Lower leg skin (tissue), 4 donors: ENCODE results near the gene PDRG1. TPM values are rescaled to one million over a fixed set of nuclear protein-coding genes. Genes with fewer than 3 reads are reported as not detected.
"Not testable (repeated sequence)": the region's sequence is repeated elsewhere in the genome, so short reads cannot be mapped to it uniquely, and the experiment has no call there.

Experiments
- DNase-seq, 2 donors: peaks; one replicate each; pipeline ENCODE4 v3.0.0-alpha.2; 2019; ENCODE audit warnings: low spot score in 2 of 2
- H3K4me3 ChIP-seq: fragments of 200-600 bp; sonication (generic); 2 replicates; pipeline ENCODE4 v1.5.1; 2017; ENCODE audit warnings: mild to moderate bottlenecking, low read depth; ENCODE audit not compliant: poor library complexity, severe bottlenecking
- POLR2A ChIP-seq, 2 donors: fragments of 450-650 bp; IDR thresholded peaks; one replicate each; pipeline ENCODE4 v1.6.1; 2016 to 2017; ENCODE audit warnings: antibody characterized with exemption in 2 of 2, mild to moderate bottlenecking in 1 of 2, moderate library complexity in 1 of 2
- WGBS, 2 donors: methylation state at CpG; one replicate each; pipeline ENCODE4 v1.1.5; 2018; 5-methylcytosine and 5-hydroxymethylcytosine counted together
- intact Hi-C: fragments of 100-400 bp; cut with DNase I; formaldehyde crosslinking; loops from one replicate; pipeline ENCODE4 v1.15.0; 2023; ENCODE audit warnings: low total_unique reads
- total RNA-seq, 4 donors: library from RNA; depleted of rRNA; stranded (reverse); fragments of >200 nt; gene quantifications; one replicate each; pipeline ENCODE4 v1.1.0, GENCODE V29; 2016
- TF ChIP-seq, protein P1 (sequence below), 3 donors: fragments of 450-650 bp; IDR thresholded peaks; one replicate each; pipeline ENCODE4 v1.5.1; 2016; ENCODE audit warnings: antibody characterized with exemption in 3 of 3, mild to moderate bottlenecking in 3 of 3, moderate library complexity in 2 of 3

The PDRG1 gene
- total RNA-seq, 4 donors from 2014 or later = 10.9 to 18.0 (median 13.0) TPM

- no peak for TF ChIP-seq POLR2A (IDR thresholded peaks at IDR 0.05)
- DNase-seq = no peak
- WGBS, 2 donors = 89 to 94% methylated on average over 2 of the region's 2 CpGs
- H3K4me3 ChIP-seq = no peak overlapping the region
- intact Hi-C loops = no loop called here
These were observed 25.4 kb downstream of the PDRG1 start for GRCh38 chr20:31926493-31926892.

- intact Hi-C loops = no loop called here
- TF ChIP-seq POLR2A (IDR thresholded peaks at IDR 0.05) = no peak
- TF ChIP-seq, protein P1, sequence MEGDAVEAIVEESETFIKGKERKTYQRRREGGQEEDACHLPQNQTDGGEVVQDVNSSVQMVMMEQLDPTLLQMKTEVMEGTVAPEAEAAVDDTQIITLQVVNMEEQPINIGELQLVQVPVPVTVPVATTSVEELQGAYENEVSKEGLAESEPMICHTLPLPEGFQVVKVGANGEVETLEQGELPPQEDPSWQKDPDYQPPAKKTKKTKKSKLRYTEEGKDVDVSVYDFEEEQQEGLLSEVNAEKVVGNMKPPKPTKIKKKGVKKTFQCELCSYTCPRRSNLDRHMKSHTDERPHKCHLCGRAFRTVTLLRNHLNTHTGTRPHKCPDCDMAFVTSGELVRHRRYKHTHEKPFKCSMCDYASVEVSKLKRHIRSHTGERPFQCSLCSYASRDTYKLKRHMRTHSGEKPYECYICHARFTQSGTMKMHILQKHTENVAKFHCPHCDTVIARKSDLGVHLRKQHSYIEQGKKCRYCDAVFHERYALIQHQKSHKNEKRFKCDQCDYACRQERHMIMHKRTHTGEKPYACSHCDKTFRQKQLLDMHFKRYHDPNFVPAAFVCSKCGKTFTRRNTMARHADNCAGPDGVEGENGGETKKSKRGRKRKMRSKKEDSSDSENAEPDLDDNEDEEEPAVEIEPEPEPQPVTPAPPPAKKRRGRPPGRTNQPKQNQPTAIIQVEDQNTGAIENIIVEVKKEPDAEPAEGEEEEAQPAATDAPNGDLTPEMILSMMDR (IDR thresholded peaks at IDR 0.05) = no peak
- H3K4me3 ChIP-seq = no peak overlapping the region
- no peak for DNase-seq
- WGBS, 2 donors = 58 to 60% methylated on average over 9 of the region's 9 CpGs
These were observed 26.2 kb downstream of the PDRG1 start for GRCh38 chr20:31925631-31926030.

GRCh38 chr20:31924561-31924960 is 27.3 kb downstream of the PDRG1 start:
- TF ChIP-seq, protein P1 (IDR thresholded peaks at IDR 0.05) = no peak
- TF ChIP-seq POLR2A (IDR thresholded peaks at IDR 0.05) = no peak
- no peak for DNase-seq
- 82 to 94% methylated on average over 8 of the region's 8 CpGs for WGBS, 2 donors
- intact Hi-C loops = no loop called here
- no peak overlapping the region for H3K4me3 ChIP-seq

DNA sequence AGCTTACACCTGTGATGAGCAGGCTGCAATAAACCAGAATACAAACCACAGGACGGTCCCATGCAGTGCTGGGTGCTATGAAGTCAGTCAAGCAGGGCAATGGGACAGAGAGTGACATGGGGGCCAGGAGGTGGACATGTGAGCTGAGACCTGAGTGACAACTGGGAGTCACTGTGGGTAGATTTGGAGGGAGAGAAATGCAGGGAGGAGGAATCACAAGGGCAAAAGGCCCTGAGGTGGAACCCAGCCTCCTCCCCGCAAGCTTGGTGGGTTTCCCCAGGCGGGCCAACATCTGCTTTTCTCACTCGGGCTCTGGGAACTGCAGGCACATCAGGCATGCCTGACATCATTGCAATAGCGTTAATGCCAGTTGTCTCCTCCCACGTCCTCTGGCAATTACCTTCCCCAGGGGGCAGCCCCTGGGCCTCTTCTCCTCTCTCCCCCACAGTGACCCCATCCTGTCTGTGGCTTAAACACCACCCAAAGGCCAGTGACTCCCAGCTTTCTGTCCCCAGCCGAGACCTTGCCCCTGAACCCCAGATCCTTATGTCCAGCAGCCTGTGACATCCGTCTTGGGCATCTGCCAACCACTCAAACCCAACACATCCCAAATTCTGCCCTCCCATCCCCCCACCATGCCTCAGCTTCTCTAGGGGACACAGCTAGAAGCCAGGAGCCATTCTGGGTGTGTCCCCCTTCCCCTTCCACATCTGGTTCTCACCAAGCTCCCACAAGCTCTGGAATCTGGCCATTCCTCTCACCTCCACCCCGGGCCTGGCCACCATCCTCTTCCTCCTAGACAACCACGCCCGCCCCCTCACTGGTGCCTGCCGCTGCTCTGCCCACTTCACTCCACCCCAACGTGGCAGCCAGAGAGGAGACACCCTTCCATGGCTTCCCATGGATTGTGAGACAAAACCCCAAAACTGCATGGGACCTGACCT is 28.2 kb downstream of the PDRG1 start:
- intact Hi-C loops = no loop called here
- WGBS, 2 donors = 34 to 41% methylated on average over 13 of the region's 13 CpGs
- no peak overlapping the region for H3K4me3 ChIP-seq
- no peak for TF ChIP-seq POLR2A (IDR thresholded peaks at IDR 0.05)
- TF ChIP-seq, protein P1 (IDR thresholded peaks at IDR 0.05) = no peak
- no peak for DNase-seq

DNA sequence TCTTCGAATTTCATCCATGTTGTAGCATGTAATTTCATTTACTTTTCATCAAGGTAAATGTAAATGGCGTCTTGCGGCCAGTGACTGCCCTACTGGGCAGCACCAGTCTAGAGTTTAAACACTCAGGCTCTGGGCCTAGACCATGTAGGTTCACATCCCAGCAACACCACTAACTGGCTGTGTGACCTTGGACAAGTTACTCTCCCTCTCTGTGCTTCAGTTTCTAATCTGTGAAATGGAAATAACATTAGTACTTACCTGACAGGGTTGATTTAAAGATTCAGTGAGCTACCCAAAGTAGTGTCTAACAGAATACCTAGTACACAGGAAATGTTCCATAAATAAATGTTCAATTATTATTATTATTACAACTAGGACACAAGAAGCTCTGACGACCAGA is 29.3 kb downstream of the PDRG1 start:
- WGBS, 2 donors = 87 to 92% methylated on average over 4 of the region's 4 CpGs
- no peak overlapping the region for H3K4me3 ChIP-seq
- TF ChIP-seq, protein P1 (IDR thresholded peaks at IDR 0.05) = no peak
- TF ChIP-seq POLR2A (IDR thresholded peaks at IDR 0.05) = no peak
- DNase-seq = no peak
- intact Hi-C loops = no loop called here

- H3K4me3 ChIP-seq = no peak overlapping the region
- TF ChIP-seq POLR2A (IDR thresholded peaks at IDR 0.05) = no peak
- TF ChIP-seq, protein P1 (IDR thresholded peaks at IDR 0.05) = no peak
- 63 to 78% methylated on average over 4 of the region's 4 CpGs for WGBS, 2 donors
- no peak for DNase-seq
- intact Hi-C loops = no loop called here
These were observed 29.7 kb downstream of the PDRG1 start for GRCh38 chr20:31922181-31922580.

- H3K4me3 ChIP-seq, DNase-seq, intact Hi-C loops: not testable (repeated sequence)
- 91 to 94% methylated on average over 5 of the region's 5 CpGs for WGBS, 2 donors
These were observed 30.4 kb downstream of the PDRG1 start for GRCh38 chr20:31921480-31921879.
